ENCODE results near the gene PDE8A. TPM values are rescaled to one million over a fixed set of nuclear protein-coding genes. Genes with fewer than 3 reads are reported as not detected.

Gene PDE8A, protein sequence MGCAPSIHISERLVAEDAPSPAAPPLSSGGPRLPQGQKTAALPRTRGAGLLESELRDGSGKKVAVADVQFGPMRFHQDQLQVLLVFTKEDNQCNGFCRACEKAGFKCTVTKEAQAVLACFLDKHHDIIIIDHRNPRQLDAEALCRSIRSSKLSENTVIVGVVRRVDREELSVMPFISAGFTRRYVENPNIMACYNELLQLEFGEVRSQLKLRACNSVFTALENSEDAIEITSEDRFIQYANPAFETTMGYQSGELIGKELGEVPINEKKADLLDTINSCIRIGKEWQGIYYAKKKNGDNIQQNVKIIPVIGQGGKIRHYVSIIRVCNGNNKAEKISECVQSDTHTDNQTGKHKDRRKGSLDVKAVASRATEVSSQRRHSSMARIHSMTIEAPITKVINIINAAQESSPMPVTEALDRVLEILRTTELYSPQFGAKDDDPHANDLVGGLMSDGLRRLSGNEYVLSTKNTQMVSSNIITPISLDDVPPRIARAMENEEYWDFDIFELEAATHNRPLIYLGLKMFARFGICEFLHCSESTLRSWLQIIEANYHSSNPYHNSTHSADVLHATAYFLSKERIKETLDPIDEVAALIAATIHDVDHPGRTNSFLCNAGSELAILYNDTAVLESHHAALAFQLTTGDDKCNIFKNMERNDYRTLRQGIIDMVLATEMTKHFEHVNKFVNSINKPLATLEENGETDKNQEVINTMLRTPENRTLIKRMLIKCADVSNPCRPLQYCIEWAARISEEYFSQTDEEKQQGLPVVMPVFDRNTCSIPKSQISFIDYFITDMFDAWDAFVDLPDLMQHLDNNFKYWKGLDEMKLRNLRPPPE
- total RNA-seq: 49.6 TPM

DNA sequence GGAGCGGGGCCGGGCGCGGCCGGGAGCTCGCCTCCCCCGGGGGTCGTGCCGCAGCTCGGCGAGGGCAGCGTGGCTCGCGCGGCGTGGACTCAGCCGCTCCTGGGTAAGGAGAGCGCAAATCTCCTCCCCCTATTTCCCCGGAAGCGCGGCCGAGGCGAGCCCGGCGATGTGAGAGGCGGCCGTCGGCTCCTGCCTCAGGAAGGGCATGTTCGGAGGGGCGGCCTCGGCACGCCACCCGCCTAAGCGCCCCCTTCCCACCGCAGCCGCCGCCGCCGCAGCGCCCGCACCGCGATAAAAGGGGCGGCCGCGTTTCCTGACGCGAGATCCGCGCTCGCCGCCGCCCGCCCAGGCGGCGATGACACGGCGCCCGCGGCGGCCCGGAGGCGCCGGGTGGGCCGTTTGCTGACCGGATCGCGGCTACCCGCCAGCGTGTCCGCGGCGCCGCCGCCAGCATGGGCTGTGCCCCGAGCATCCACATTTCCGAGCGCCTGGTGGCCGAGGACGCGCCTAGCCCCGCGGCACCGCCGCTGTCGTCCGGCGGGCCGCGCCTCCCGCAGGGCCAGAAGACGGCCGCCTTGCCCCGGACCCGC is at the start of gene PDE8A:
Gene PDE8A, plus strand, starts transcription at position 146 of the 590 bp plus-strand sequence. Its CDS starts 307 bp downstream, at position 453.
- Histone ChIP-seq H3K4me1 (ENCODE audit: control insufficient read depth in 3 of 3, insufficient read depth in 3 of 3, low read length in 3 of 3) (peaks cover 8 to 15% (median 11%) of the 10 kb centered on the region in 3 donors), H3K9ac (ENCODE audit: low read depth in 1 of 3, low read length in 3 of 3) (peak within 1 kb of the TSS; percentile 85 to 95 (median 91)), H3K36me3 (ENCODE audit: control insufficient read depth in 3 of 3, insufficient read depth in 3 of 3, low read length in 3 of 3) (no peaks in the 10 kb centered on the region), H3K27ac (ENCODE audit: low read depth, low read length) (peak within 1 kb of the TSS; percentile 88), H3K27me3 (ENCODE audit: control insufficient read depth in 3 of 3, insufficient read depth in 3 of 3, low read length in 3 of 3) (no peaks in the 10 kb centered on the region), H3K9me3 (ENCODE audit: control insufficient read depth in 3 of 3, low read length in 3 of 3) (no peaks in the 10 kb centered on the region), H3K4me3 (ENCODE audit: low read length in 3 of 3) (peak within 1 kb of the TSS; percentile 92 to 97 (median 94))

DNA sequence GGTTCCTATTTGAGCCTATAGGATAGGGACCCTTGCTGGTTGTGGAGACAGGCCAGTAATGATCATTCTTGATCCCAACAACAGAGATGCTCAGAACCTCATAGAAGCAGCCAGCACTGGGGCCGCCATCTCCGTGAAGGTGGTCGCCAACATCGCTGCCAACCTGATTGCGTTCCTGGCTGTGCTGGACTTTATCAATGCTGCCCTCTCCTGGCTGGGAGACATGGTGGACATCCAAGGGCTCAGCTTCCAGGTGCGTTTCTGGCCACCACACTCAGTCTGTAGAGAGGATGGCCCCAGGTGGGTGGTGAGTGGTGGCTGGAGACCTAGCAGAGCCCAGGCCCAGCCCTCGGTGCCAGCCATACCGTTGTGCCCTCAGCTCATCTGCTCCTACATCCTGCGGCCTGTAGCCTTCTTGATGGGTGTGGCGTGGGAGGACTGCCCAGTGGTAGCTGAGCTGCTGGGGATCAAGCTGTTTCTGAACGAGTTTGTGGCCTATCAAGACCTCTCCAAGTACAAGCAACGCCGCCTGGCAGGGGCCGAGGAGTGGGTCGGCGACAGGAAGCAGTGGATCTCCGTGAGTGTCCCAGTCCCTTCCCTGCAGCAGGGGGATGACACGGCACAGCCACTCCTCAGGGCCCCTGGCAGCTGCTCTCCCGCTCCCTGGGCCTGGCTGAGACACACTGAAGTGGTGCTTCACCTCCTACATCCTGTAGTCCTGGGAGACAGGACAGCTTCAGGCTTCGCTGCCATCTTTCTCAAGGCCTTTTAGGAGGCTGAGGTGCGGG is 46.5 kb upstream of the PDE8A start:
- H3K36me3 ChIP-seq (ENCODE audit: control insufficient read depth in 3 of 3, insufficient read depth in 3 of 3, low read length in 3 of 3): no peaks in the 10 kb centered on the region
- H3K9me3 ChIP-seq (ENCODE audit: control insufficient read depth in 3 of 3, low read length in 3 of 3): no peaks in the 10 kb centered on the region
- no peak overlapping the region for H3K9ac ChIP-seq (ENCODE audit: low read depth in 1 of 3, low read length in 3 of 3)
- H3K4me1 ChIP-seq (ENCODE audit: control insufficient read depth in 3 of 3, insufficient read depth in 3 of 3, low read length in 3 of 3): peaks cover 0 to under 1% (median 0%) of the 10 kb centered on the region in 3 donors
- H3K27me3 ChIP-seq (ENCODE audit: control insufficient read depth in 3 of 3, insufficient read depth in 3 of 3, low read length in 3 of 3): no peaks in the 10 kb centered on the region
- no peak overlapping the region for H3K4me3 ChIP-seq (ENCODE audit: low read length in 3 of 3)
- H3K27ac ChIP-seq (ENCODE audit: low read depth, low read length): no peak overlapping the region

DNA sequence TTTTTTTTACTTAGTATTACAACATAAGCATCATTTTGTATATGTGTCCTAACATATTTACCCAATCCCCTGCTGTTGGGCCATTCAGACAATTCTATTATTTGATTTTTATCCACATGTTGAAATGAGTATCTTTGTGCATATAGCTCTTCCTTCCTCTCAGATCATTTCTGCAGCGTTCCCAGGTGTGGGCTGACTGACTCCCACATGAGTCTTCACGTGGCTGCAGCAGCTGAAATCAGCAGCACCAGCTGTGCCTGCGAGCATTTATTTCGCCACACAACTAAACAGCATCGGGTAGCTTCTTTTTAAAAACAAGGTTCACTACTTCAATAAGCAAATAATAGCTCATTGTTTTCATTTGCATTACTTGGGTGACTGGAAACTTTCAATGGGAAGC is 44.5 kb upstream of the PDE8A start:
- no peaks in the 10 kb centered on the region for H3K27me3 ChIP-seq (ENCODE audit: control insufficient read depth in 3 of 3, insufficient read depth in 3 of 3, low read length in 3 of 3)
- no peak overlapping the region for H3K27ac ChIP-seq (ENCODE audit: low read depth, low read length)
- H3K36me3 ChIP-seq (ENCODE audit: control insufficient read depth in 3 of 3, insufficient read depth in 3 of 3, low read length in 3 of 3): no peaks in the 10 kb centered on the region
- H3K4me1 ChIP-seq (ENCODE audit: control insufficient read depth in 3 of 3, insufficient read depth in 3 of 3, low read length in 3 of 3): no peaks in the 10 kb centered on the region
- H3K4me3 ChIP-seq (ENCODE audit: low read length in 3 of 3): no peak overlapping the region
- H3K9me3 ChIP-seq (ENCODE audit: control insufficient read depth in 3 of 3, low read length in 3 of 3): no peaks in the 10 kb centered on the region
- H3K9ac ChIP-seq (ENCODE audit: low read depth in 1 of 3, low read length in 3 of 3): no peak overlapping the region

DNA sequence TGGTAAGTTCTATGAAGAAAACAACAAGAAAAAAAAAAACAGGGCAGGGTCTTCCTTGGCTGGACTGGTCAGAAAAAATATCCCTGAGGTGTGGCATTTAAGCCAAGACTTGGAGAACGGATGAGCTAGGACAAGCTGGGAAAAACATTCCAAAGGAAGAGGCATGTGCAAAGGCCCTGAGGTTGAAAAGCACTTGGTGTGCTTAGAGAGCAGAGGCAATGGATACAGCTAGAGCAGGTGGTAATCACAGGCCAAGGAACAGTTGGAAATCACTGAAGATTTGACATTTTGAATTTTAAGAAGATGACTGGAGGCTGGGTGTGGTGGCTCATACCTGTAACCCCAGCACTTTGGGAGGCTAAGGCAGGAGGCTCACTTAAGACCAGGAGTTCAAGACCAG is 42.9 kb upstream of the PDE8A start:
- Histone ChIP-seq H3K4me1 (ENCODE audit: control insufficient read depth in 3 of 3, insufficient read depth in 3 of 3, low read length in 3 of 3) (peaks cover 0 to under 1% (median under 1%) of the 10 kb centered on the region in 3 donors), H3K4me3 (ENCODE audit: low read length in 3 of 3) (no peak overlapping the region), H3K27ac (ENCODE audit: low read depth, low read length) (no peak overlapping the region)

DNA sequence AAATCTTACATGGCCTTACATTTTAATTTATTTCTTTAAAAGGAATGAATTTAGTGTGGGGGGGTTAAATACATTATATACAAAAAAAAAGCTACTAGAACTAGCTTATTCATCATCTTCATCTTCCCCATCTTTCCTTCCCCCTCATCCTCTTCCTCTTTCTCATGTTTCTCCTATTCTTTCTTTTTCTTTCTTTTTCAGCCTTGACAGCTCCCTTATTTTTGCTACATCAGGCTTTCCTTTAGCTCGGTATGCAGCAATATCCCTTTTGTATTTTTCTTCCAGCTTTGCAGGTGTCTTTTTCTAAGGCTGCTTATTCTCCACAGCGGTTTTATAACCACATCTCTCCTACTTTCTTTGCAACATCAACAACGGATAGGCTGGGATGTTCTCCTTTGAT is 41.3 kb upstream of the PDE8A start:
- no peak overlapping the region for H3K9ac ChIP-seq (ENCODE audit: low read depth in 1 of 3, low read length in 3 of 3)
- no peaks in the 10 kb centered on the region for H3K36me3 ChIP-seq (ENCODE audit: control insufficient read depth in 3 of 3, insufficient read depth in 3 of 3, low read length in 3 of 3)
- H3K9me3 ChIP-seq (ENCODE audit: control insufficient read depth in 3 of 3, low read length in 3 of 3): no peaks in the 10 kb centered on the region
- H3K4me1 ChIP-seq (ENCODE audit: control insufficient read depth in 3 of 3, insufficient read depth in 3 of 3, low read length in 3 of 3): peaks cover 12 to 17% (median 15%) of the 10 kb centered on the region in 3 donors
- H3K4me3 ChIP-seq (ENCODE audit: low read length in 3 of 3): no peak overlapping the region
- no peaks in the 10 kb centered on the region for H3K27me3 ChIP-seq (ENCODE audit: control insufficient read depth in 3 of 3, insufficient read depth in 3 of 3, low read length in 3 of 3)
- no peak overlapping the region for H3K27ac ChIP-seq (ENCODE audit: low read depth, low read length)

More for the DNA sequence above, 42.9 kb upstream of the PDE8A start:
- no peaks in the 10 kb centered on the region for H3K9me3 ChIP-seq (ENCODE audit: control insufficient read depth in 3 of 3, low read length in 3 of 3)
- no peaks in the 10 kb centered on the region for H3K36me3 ChIP-seq (ENCODE audit: control insufficient read depth in 3 of 3, insufficient read depth in 3 of 3, low read length in 3 of 3)
- H3K27me3 ChIP-seq (ENCODE audit: control insufficient read depth in 3 of 3, insufficient read depth in 3 of 3, low read length in 3 of 3): no peaks in the 10 kb centered on the region
- no peak overlapping the region for H3K9ac ChIP-seq (ENCODE audit: low read depth in 1 of 3, low read length in 3 of 3)

DNA sequence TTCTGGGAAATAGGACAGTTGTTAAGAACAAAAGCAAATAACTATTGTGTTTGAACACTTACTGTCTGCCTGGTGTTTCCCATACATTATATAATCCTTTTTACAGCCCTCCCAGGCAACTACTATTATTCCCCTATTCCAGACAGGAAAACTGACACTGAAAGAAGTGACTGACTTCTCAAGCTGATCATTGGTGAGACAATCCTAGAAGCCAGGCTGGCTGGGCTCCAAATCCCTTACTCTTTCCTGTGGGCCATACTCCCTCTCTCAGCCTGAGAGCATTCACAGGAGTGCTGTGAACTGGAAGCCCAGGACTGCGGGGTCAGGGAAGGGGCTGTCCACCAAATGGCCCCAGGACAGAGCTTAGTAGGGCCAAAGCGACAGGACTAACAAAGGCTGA is 39.2 kb upstream of the PDE8A start:
- Histone ChIP-seq H3K9me3 (ENCODE audit: control insufficient read depth in 3 of 3, low read length in 3 of 3) (no peaks in the 10 kb centered on the region), H3K4me1 (ENCODE audit: control insufficient read depth in 3 of 3, insufficient read depth in 3 of 3, low read length in 3 of 3) (peaks cover 12 to 25% (median 19%) of the 10 kb centered on the region in 3 donors), H3K9ac (ENCODE audit: low read depth in 1 of 3, low read length in 3 of 3) (no peak overlapping the region), H3K36me3 (ENCODE audit: control insufficient read depth in 3 of 3, insufficient read depth in 3 of 3, low read length in 3 of 3) (no peaks in the 10 kb centered on the region), H3K4me3 (ENCODE audit: low read length in 3 of 3) (no peak overlapping the region), H3K27ac (ENCODE audit: low read depth, low read length) (no peak overlapping the region), H3K27me3 (ENCODE audit: control insufficient read depth in 3 of 3, insufficient read depth in 3 of 3, low read length in 3 of 3) (no peaks in the 10 kb centered on the region)

DNA sequence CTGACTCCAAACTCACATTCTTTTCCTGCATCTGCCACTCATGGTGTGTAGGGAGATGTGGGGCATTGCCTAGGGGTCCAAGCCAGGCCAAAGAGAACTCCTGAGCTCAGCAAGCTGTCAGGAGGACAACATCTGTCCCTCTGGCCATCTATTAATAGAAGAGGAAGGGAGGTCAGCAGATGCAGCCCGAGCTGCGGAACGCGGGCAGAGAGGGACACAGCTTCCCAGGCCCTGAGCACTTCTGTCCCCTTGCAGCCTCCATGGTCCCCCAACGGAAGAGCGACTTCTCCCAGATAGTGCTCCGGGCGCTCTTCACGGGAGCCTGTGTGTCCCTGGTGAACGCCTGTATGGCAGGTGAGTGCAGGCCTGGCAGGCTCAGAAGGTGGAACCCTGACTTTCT is 37.3 kb upstream of the PDE8A start:
- Histone ChIP-seq H3K36me3 (ENCODE audit: control insufficient read depth in 3 of 3, insufficient read depth in 3 of 3, low read length in 3 of 3) (no peaks in the 10 kb centered on the region), H3K4me3 (ENCODE audit: low read length in 3 of 3) (peak overlapping the region; percentile 10 to 60 (median 54)), H3K9me3 (ENCODE audit: control insufficient read depth in 3 of 3, low read length in 3 of 3) (no peaks in the 10 kb centered on the region), H3K27ac (ENCODE audit: low read depth, low read length) (peak overlapping the region; percentile 82), H3K4me1 (ENCODE audit: control insufficient read depth in 3 of 3, insufficient read depth in 3 of 3, low read length in 3 of 3) (peaks cover 14 to 29% (median 22%) of the 10 kb centered on the region in 3 donors), H3K27me3 (ENCODE audit: control insufficient read depth in 3 of 3, insufficient read depth in 3 of 3, low read length in 3 of 3) (no peaks in the 10 kb centered on the region), H3K9ac (ENCODE audit: low read depth in 1 of 3, low read length in 3 of 3) (peak overlapping the region; percentile 65 to 76 (median 66))

DNA sequence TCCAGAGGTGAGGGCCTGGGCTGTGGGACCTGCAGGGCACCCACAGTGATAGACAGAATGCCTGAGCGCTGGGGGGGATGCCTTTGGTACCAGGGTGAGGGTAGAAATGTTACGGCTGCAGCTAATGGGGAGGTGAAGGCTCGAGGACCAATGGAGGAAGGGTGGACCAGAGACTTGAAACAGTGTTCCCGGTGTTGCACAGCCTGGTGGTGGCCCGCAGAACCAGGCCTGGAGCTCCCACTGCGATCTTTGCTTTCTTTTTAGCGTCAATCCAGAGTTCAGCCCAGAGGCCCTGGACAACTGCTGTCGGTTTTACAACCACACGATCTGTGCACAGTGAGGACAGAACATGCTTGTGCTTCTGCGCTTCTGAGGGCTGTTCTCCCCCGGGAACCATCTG is 36.8 kb upstream of the PDE8A start:
- Histone ChIP-seq H3K9ac (ENCODE audit: low read depth in 1 of 3, low read length in 3 of 3) (peak overlapping the region; percentile 65 to 76 (median 66)), H3K36me3 (ENCODE audit: control insufficient read depth in 3 of 3, insufficient read depth in 3 of 3, low read length in 3 of 3) (no peaks in the 10 kb centered on the region), H3K4me1 (ENCODE audit: control insufficient read depth in 3 of 3, insufficient read depth in 3 of 3, low read length in 3 of 3) (peaks cover 14 to 29% (median 22%) of the 10 kb centered on the region in 3 donors), H3K9me3 (ENCODE audit: control insufficient read depth in 3 of 3, low read length in 3 of 3) (no peaks in the 10 kb centered on the region), H3K27ac (ENCODE audit: low read depth, low read length) (peak overlapping the region; percentile 82), H3K4me3 (ENCODE audit: low read length in 3 of 3) (peak overlapping the region in 2 of 3 donors; percentile 54 to 60), H3K27me3 (ENCODE audit: control insufficient read depth in 3 of 3, insufficient read depth in 3 of 3, low read length in 3 of 3) (no peaks in the 10 kb centered on the region)

DNA sequence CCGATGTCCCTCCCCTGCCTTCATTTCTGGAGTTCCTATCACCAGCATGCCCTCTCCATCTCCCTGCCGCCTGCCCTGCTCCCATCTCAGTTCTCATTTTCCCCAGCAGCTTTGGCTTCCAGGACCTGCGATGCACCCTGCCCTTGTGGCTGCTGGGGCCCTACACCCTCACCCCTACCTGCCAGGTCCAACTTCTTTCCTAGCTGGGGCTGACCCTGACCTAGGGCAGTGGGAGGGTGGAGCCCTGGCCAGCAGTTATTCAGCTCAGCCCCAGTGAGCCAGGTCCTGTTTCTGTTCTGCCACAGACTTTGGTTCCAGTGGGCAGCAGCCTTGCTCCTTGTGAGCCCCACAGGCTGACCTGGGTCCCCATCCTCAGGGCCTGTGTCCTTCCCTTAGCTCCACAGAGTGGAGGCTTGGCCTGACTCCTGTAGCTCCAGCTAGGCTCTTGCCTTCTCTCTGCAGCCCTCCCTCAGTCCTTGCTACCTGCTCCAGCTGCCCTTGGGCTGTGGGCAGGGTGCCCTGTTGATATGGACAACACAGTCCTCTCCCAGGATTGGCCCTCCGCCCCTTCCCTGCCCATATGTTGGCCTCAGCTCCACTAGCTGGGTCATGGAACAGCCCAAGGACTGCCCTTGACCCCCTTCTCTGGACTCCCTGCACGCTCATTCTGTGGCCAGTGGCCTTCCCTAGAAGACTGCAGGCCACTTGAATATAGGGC is 34.7 kb upstream of the PDE8A start:
- Histone ChIP-seq H3K4me3 (ENCODE audit: low read length in 3 of 3) (no peak overlapping the region), H3K4me1 (ENCODE audit: control insufficient read depth in 3 of 3, insufficient read depth in 3 of 3, low read length in 3 of 3) (peaks cover 17 to 29% (median 22%) of the 10 kb centered on the region in 3 donors), H3K27me3 (ENCODE audit: control insufficient read depth in 3 of 3, insufficient read depth in 3 of 3, low read length in 3 of 3) (no peaks in the 10 kb centered on the region), H3K27ac (ENCODE audit: low read depth, low read length) (no peak overlapping the region), H3K9ac (ENCODE audit: low read depth in 1 of 3, low read length in 3 of 3) (no peak overlapping the region), H3K9me3 (ENCODE audit: control insufficient read depth in 3 of 3, low read length in 3 of 3) (no peaks in the 10 kb centered on the region), H3K36me3 (ENCODE audit: control insufficient read depth in 3 of 3, insufficient read depth in 3 of 3, low read length in 3 of 3) (no peaks in the 10 kb centered on the region)

All from skeletal muscle tissue (tissue), 4 donors.